IPS DF 4.7 (cell line): ENCODE measurements around the gene NISCH.
"Not testable (repeated sequence)": the region's sequence is repeated elsewhere in the genome, so short reads cannot be mapped to it uniquely, and the experiment has no call there.

Experiments used
- DNase-seq: peaks from one replicate; pipeline ENCODE4 v3.0.0-alpha.2; 2013; ENCODE audit warnings: low spot score; ENCODE audit errors: extremely low read depth

The NISCH gene

GRCh38 chr3:52525680-52526561, 70.5 kb downstream of the NISCH start:
- DNase-seq, result no peak

DNA sequence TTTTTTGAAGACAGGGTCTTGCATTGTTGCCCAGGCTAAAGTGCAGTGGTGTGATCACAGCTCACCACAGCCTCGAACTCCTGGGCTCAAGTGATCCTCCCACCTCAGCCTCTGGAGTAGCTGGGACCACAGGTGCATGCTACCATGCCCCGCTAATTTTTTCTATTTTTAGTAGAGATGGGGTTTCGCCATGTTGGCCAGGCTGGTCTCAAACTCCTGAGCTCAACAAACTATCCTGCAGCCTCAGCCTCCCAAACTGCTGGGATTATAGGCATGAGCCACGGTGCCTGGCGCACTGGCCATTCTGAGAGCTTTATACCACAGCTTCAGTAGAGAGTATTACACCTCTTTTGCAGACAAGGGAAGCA, 71.3 kb downstream of the NISCH start:
- not testable (repeated sequence) for DNase-seq

- no peak for DNase-seq
Observed at GRCh38 chr3:52527039-52527731, 71.8 kb downstream of the NISCH start.

GRCh38 chr3:52527732-52528585, 72.6 kb downstream of the NISCH start:
- no peak for DNase-seq

DNA sequence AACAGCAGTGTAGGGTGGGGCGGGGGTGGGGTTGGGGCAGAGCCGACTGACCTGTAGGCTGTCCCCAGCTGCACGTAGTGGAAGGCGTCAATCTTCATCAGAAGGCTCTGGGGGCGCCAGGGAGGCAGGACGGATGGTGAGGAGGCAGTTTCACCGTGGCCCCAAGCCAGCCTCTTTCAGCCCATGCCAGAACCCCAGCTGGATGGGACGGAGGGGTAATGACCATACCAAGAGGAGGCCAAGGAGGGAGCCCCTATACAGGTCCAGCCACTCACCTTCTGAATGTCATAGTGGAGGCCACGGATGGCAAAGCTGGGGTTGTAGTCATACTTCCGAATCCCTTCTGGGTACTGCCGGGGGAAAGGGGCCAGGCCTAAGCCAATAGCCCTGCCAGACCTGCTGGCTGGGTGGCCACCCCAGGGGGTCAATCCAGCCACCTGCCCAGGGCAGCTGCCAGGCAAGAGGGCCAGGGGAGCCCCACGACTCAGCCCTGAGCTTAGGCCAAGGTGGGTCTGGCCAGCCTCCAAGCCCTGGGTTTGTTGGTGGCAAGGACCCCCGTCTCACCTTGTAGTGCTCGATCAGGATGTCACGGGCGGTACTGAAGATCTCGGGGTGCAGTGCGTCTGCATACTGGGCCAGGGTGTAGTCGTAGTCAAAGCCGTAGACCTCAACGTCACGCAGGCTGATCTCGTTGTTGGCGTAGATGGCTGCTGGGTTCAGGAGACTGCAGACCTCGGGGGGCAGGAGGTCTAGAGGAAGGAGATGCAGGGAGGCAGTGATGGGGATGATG, 73.4 kb downstream of the NISCH start:
- DNase-seq, result no peak

- no peak for DNase-seq
Observed at GRCh38 chr3:52529376-52530333, 74.3 kb downstream of the NISCH start.

GRCh38 chr3:52530918-52531826, 75.8 kb downstream of the NISCH start:
- no peak for DNase-seq

DNA sequence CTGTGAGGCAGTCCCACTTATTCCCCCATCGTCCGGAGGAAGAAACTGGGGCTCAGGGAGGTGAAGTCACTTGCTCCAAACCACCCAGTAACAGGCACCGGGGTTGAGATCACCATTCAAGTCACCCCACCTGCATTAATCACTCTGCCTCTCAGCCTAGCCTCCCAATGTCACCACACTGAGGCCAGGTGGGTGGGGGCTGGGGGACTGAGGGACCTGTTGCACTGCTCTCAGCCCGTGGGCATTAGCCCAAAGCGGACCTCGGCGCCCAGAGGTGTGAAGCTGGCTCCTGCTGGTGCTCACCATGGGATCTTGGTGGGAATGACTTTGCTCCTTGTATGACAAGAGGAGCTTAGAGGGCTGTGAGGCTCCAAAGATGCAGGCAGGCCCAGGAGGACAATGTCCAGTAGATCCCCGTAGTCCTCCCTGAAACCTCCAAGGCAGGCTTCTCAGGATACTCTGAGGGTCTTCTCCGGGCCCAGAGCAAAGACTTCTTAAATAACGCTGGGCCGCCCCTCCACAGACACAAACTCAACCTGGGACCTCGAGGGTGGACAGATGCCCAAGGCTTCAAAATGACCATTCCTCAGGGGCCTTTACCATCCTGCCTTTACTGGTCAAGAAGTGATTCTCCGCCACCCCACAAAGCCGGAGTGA, 76.6 kb downstream of the NISCH start:
- DNase-seq, result no peak

DNA sequence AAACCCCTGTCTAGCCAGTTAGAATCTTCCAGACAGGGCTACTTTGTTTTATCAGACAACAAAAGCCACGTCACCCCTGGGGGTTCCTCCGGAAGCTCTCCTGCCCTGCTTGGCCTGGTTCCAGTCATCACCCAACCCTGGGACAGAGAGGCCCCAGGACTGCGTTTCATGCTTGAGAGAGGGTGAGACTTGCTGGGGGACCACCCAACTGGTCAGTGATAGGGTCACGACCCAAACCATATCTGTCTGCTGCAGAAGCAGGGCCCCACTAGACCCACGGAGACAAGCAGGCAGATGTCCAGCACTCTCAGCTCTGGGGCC, 77.1 kb downstream of the NISCH start:
- no peak for DNase-seq

GRCh38 chr3:52532838-52533622, 77.6 kb downstream of the NISCH start:
- no peak for DNase-seq

- no peak for DNase-seq
Observed at GRCh38 chr3:52533623-52534280, 78.3 kb downstream of the NISCH start, which contains the start of gene NT5DC2. Gene NT5DC2 (minus strand): TSS chr3:52533857. CDS start chr3:52533737, 120 bp downstream.

- DNase-seq, result no peak
Observed at GRCh38 chr3:52534281-52535183, 79.1 kb downstream of the NISCH start.

DNA sequence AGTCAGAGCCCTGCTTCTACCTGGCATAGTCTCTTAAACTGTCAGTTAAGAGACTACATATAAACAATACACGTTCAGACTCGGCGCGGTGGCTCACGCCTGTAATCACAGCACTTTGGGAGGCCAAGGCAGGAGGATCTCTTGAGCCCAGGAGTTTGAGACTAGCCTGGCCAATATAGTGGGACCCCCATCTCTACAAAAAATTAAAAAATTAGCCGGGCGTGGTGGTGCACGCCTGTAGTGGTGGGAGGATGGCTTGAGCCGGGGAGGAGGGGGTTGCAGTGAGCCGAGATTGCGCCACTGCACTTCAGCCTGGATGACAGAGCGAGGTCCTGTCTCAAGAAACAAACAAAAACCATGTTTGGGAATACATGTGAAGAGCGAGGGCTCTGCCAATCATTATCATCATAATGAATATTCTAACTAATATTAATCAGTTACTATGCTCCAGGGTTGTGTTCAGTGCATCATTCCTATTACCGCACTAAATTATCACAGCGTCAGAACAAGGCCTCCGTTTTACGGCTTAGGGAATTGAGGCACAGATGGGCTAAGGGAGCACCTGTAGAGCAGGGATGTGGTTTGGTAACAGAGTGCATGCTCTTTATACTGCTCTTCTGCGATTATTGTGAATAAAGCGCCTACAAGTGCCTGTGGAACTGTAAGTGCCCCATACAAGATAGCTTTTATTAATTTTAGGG, 80.2 kb downstream of the NISCH start:
- DNase-seq, result no peak

- DNase-seq, result no peak
Observed at GRCh38 chr3:52536112-52536368, 80.6 kb downstream of the NISCH start.

- DNase-seq, result peak; percentile 93
Observed at GRCh38 chr3:52536369-52537164, 81.2 kb downstream of the NISCH start, which contains the start of gene UQCC5. Gene UQCC5 (plus strand): TSS chr3:52536605. CDS start chr3:52536756, 151 bp downstream.
